SK-N-MC (cell line): ENCODE results near the gene GGTLC1.

Source experiments
- DNase-seq: peaks from one replicate; pipeline ENCODE4 v3.0.0-alpha.2; 2011; ENCODE audit warnings: low read depth, low spot score
- H3K27ac ChIP-seq: fragments of 200-600 bp; sonication (generic); 2 replicates; pipeline ENCODE4 v1.5.1; 2016; ENCODE audit warnings: mixed run types
- H3K36me3 ChIP-seq: fragments of 200-600 bp; sonication (generic); 2 replicates; pipeline ENCODE4 v1.6.1; 2017; ENCODE audit warnings: antibody characterized with exemption, low read length, mixed read lengths; ENCODE audit not compliant: insufficient read depth
- H3K4me3 ChIP-seq: fragments of 200-600 bp; sonication (generic); 2 replicates; pipeline ENCODE4 v1.5.1; 2016
- H3K9ac ChIP-seq: fragments of 200-600 bp; sonication (generic); 2 replicates; pipeline ENCODE4 v1.8.0; 2017; ENCODE audit warnings: mixed run types, mixed read lengths; ENCODE audit not compliant: insufficient read length
- H3K9me3 ChIP-seq: fragments of 200-600 bp; sonication (generic); 2 replicates; pipeline ENCODE4 v1.6.1; 2017; ENCODE audit warnings: low read depth, mild to moderate bottlenecking, antibody characterized with exemption, low read length, moderate library complexity, mixed read lengths
- EZH2 ChIP-seq: fragments of 200-600 bp; sonication (generic); IDR thresholded peaks from one replicate; pipeline ENCODE4 v1.6.1; 2017; ENCODE audit warnings: antibody characterized with exemption
- FOXP2 ChIP-seq: optimal IDR thresholded peaks from 2 replicates; pipeline ENCODE3; 2011; ENCODE audit warnings: mild to moderate bottlenecking, moderate library complexity; ENCODE audit not compliant: insufficient read depth; ENCODE audit errors: extremely low read length, control extremely low read depth
- POLR2AphosphoS5 ChIP-seq: IDR thresholded peaks from 2 replicates; pipeline ENCODE4 v1.6.1; 2012; ENCODE audit warnings: mild to moderate bottlenecking, low read depth, low read length, borderline replicate concordance

GGTLC1 gene

GRCh38 chr20:23988561-23988960 lies at the start of gene GGTLC1:
TSS of gene GGTLC1 (minus strand) at chr20:23988779. CDS start at chr20:23986611, 2,168 bp downstream.
- TF ChIP-seq FOXP2 (no peak), POLR2AphosphoS5 (no peak), EZH2 (no peak)
- no peak for DNase-seq
- Histone ChIP-seq H3K27ac (no peak within 1 kb of the TSS), H3K9me3 (no peaks in the 10 kb centered on the region), H3K4me3 (no peak within 1 kb of the TSS), H3K9ac (no peak within 1 kb of the TSS), H3K36me3 (no peaks in the 10 kb centered on the region)

- H3K36me3 ChIP-seq = no peaks in the 10 kb centered on the region
- no peak overlapping the region for H3K27ac ChIP-seq
- TF ChIP-seq EZH2 = no peak
- DNase-seq = no peak
- H3K4me3 ChIP-seq = no peak overlapping the region
- H3K9me3 ChIP-seq = no peaks in the 10 kb centered on the region
- H3K9ac ChIP-seq = no peak overlapping the region
Observed at GRCh38 chr20:24034820-24035219, 46.2 kb upstream of the GGTLC1 start.

- no peaks in the 10 kb centered on the region for H3K36me3 ChIP-seq
- H3K9ac ChIP-seq = no peak overlapping the region
- no peak for DNase-seq
- H3K9me3 ChIP-seq = no peaks in the 10 kb centered on the region
- no peak overlapping the region for H3K27ac ChIP-seq
- TF ChIP-seq FOXP2 = no peak
- TF ChIP-seq POLR2AphosphoS5 = no peak
- no peak for TF ChIP-seq EZH2
- no peak overlapping the region for H3K4me3 ChIP-seq
Observed at GRCh38 chr20:24033565-24033964, 45.0 kb upstream of the GGTLC1 start.

DNA sequence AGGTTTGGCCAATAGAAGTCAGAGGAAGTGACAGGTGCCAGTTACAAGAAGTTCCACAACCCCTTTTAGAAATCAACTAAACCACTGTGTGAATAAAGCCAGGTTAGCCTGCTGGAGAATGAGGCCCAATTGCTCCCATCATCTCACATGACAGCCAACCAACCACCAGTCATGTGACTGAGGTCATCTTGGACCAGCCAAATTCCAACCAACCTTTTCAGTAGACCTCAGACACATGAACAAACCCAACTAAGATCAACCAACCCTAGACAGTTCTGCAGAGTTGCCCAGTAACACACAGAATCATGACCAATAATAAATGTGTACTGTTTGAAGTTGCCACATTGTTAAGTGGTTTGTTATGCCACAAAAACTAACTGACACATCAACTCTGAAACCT lies 44.6 kb upstream of the GGTLC1 start:
- H3K4me3 ChIP-seq = no peak overlapping the region
- H3K27ac ChIP-seq = no peak overlapping the region
- DNase-seq = no peak
- no peaks in the 10 kb centered on the region for H3K36me3 ChIP-seq
- H3K9me3 ChIP-seq = no peaks in the 10 kb centered on the region
- no peak overlapping the region for H3K9ac ChIP-seq
- TF ChIP-seq FOXP2 (no peak), EZH2 (no peak), POLR2AphosphoS5 (no peak)

DNA sequence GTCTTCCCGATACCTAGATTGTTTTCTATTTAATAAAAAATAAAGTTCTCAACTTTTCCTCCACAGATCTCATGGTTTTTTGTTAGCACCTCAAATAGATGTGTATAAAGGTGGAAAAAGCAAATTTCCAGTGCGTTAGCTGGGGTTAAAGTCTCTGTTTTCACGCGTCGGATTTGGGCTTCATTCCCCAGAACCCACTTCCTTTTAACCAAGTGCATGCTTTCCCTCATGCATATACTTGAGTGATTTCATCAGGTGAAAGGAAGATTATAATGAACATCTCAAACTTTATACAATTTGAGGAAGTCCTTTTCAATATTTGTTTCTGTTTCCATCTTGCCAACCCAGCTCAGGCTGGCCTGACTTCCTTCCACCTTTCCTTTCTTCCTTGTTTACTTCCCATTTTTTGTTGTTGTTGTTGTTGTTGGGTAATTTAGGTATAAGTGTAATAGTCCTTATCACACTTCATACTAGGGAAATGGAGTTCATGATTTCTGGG lies 43.9 kb upstream of the GGTLC1 start:
- TF ChIP-seq FOXP2 (no peak), EZH2 (no peak), POLR2AphosphoS5 (no peak)
- H3K27ac ChIP-seq = no peak overlapping the region
- H3K9me3 ChIP-seq = no peaks in the 10 kb centered on the region
- no peak overlapping the region for H3K4me3 ChIP-seq
- H3K36me3 ChIP-seq = no peaks in the 10 kb centered on the region
- DNase-seq = no peak
- no peak overlapping the region for H3K9ac ChIP-seq

DNA sequence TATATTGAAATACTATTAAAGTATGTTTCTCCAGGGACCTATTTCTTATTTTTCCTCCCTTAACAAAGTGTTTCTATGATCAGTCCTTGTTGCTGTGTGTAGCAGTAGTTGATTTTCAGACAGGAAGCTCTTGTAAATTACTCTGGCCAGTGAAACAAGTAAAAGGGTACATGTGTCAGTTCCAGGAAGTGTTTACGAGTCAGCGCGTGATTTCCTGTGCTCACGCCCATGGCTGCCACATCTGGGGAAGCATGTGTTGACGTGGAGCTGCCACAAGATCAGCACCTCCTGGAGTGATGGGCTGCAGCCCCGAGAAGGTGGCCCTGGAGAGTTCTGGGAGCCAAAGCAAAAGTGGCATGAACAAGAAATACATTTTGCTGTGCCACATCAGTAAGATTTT lies 38.6 kb upstream of the GGTLC1 start:
- Histone ChIP-seq H3K27ac (no peak overlapping the region), H3K9me3 (no peaks in the 10 kb centered on the region), H3K4me3 (no peak overlapping the region), H3K9ac (no peak overlapping the region), H3K36me3 (no peaks in the 10 kb centered on the region)
- no peak for DNase-seq
- TF ChIP-seq FOXP2 (no peak), EZH2 (no peak), POLR2AphosphoS5 (no peak)

DNA sequence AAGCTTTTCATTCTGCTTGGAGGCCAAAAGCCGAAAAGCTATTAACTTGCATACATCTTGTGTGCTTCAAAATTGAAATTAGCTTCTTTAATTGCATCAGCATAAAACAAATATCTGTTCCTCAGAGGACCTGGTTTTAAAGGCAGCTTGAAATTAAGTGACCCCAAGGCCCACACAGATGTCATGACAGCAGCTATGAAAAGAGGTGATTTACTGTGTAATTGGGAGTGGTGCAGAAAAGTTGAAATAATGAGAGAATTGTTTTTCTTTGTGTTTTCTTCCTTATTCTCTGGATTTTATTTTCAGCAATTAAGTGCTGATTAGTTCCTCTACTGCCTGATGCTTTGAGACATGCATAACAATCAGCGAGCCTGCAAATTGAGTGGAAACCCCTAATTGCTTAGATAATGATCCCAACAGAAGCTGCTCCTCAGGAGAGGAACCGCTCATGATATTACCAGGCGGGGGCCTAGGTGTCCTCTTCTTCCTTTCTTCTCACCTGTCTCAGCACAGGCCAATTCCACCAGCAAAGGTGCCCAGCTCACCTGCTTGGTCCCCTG lies 34.1 kb upstream of the GGTLC1 start:
- no peak overlapping the region for H3K27ac ChIP-seq
- DNase-seq = no peak
- H3K9me3 ChIP-seq = no peaks in the 10 kb centered on the region
- no peaks in the 10 kb centered on the region for H3K36me3 ChIP-seq
- no peak overlapping the region for H3K4me3 ChIP-seq
- no peak overlapping the region for H3K9ac ChIP-seq
- TF ChIP-seq FOXP2 (no peak), POLR2AphosphoS5 (no peak), EZH2 (no peak)

- Histone ChIP-seq H3K4me3 (no peak overlapping the region), H3K9me3 (no peaks in the 10 kb centered on the region), H3K27ac (no peak overlapping the region), H3K36me3 (no peaks in the 10 kb centered on the region), H3K9ac (no peak overlapping the region)
- no peak for DNase-seq
- no peak for TF ChIP-seq POLR2AphosphoS5
- no peak for TF ChIP-seq EZH2
- no peak for TF ChIP-seq FOXP2
Observed at GRCh38 chr20:24018796-24019195, 30.2 kb upstream of the GGTLC1 start.

DNA sequence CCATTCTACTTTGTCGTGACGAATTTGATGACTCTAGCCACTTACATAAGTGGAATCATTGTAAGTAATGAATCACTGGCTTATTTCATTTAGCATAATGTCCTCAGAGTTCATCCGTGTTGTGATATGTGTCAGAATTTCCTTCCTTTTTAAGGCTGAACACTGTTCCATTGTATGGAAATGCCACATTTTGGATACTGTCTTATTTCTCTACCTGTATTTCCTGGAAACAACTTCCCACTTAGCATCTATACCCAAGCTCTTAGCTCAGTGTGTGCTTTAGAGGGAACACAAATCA lies 28.8 kb upstream of the GGTLC1 start:
- no peak for TF ChIP-seq POLR2AphosphoS5
- no peak for TF ChIP-seq FOXP2
- TF ChIP-seq EZH2 = no peak
- Histone ChIP-seq H3K27ac (no peak overlapping the region), H3K4me3 (no peak overlapping the region), H3K9me3 (no peaks in the 10 kb centered on the region), H3K9ac (no peak overlapping the region), H3K36me3 (no peaks in the 10 kb centered on the region)
- DNase-seq = no peak
